Measurements from ENCODE around the gene KCNC3. TPM values are rescaled to one million over a fixed set of nuclear protein-coding genes. Genes with fewer than 3 reads are reported as not detected.

Gene KCNC3
- total and polyA plus RNA-seq, 2 of the 4 experiments (the other 2 are of a cell fraction), result 0.07 TPM; not detected in 1

GRCh38 chr19:50266041-50266440 lies 63.1 kb downstream of the KCNC3 start:
- Histone ChIP-seq H3K27me3 (ENCODE audit: control insufficient read depth, insufficient read depth, low read length) (no peaks in the 10 kb centered on the region), H2BK15ac (ENCODE audit: low read depth, low read length) (no peak overlapping the region), H2BK120ac (ENCODE audit: low read depth, low read length) (no peak overlapping the region), H4K5ac (ENCODE audit: low read depth, low read length) (no peak overlapping the region), H2BK20ac (ENCODE audit: low read depth, low read length) (no peak overlapping the region), H3K4me1 (ENCODE audit: control insufficient read depth, insufficient read depth, low read length) (no peaks in the 10 kb centered on the region), H3K23ac (ENCODE audit: low read depth, low read length) (no peak overlapping the region), H3K27ac (ENCODE audit: insufficient read depth, low read length) (no peak overlapping the region), H2BK5ac (ENCODE audit: low read depth, low read length, poor library complexity, severe bottlenecking) (no peak overlapping the region), H3K79me1 (ENCODE audit: low read depth in 1 of 2, low read length in 2 of 2) (no peaks in the 10 kb centered on the region), H3K18ac (ENCODE audit: low read depth, low read length) (no peak overlapping the region), H3K36me3 (ENCODE audit: control insufficient read depth, insufficient read depth, low read length) (no peaks in the 10 kb centered on the region), H3K9me1 (ENCODE audit: insufficient read depth, low read length) (no peaks in the 10 kb centered on the region), H3K9me3 (ENCODE audit: control insufficient read depth, insufficient read depth, low read length) (peaks cover 14% of the 10 kb centered on the region), H3K4me2 (ENCODE audit: low read depth, low read length) (no peak overlapping the region), H4K91ac (ENCODE audit: insufficient read depth, low read depth, low read length) (no peak overlapping the region), H3K14ac (replicated peaks; ENCODE audit: low read depth, low read length) (no peak overlapping the region), H3K9ac (ENCODE audit: low read depth, low read length) (no peak overlapping the region), H4K20me1 (ENCODE audit: insufficient read depth, low read length) (no peaks in the 10 kb centered on the region), H4K8ac (ENCODE audit: low read depth in 2 of 2, low read length in 2 of 2) (no peak overlapping the region), H2AK9ac (replicated peaks; ENCODE audit: low read depth, low read length, poor library complexity) (no peak overlapping the region), H3K56ac (ENCODE audit: extremely low read depth, insufficient read depth, low read length) (no peak overlapping the region), H2AFZ (replicated peaks; ENCODE audit: low read length, poor library complexity) (no peak overlapping the region), H3K4me3 (ENCODE audit: insufficient read depth, low read depth, low read length) (no peak overlapping the region), H3K4ac (ENCODE audit: low read depth, low read length) (no peak overlapping the region), H2AK5ac (ENCODE audit: low read depth, low read length) (no peak overlapping the region)
- POLR2A ChIA-PET (ENCODE audit: unreplicated experiment), result no interaction called here
- DNase-seq (no peak), ATAC-seq (ENCODE audit: low read depth) (no peak)
- dilution Hi-C loops (cut with HindIII; ENCODE audit: low sequenced_read_pairs, unreplicated experiment) (no loop called here), intact Hi-C loops (cut with micrococcal nuclease) (no loop called here), in situ Hi-C loops (cut with MboI; ENCODE audit: low sequenced_read_pairs) (no loop called here)
- BruUV-seq (replicated peaks), result no TSS peak
- CTCF ChIA-PET, result no interaction called here
- no CpG with 5 or more reads among the region's 8 CpGs for WGBS, 2 experiments (ENCODE audit: extremely low coverage in 2 of 2, insufficient read length in 1 of 2)
- TF ChIP-seq, protein P1, sequence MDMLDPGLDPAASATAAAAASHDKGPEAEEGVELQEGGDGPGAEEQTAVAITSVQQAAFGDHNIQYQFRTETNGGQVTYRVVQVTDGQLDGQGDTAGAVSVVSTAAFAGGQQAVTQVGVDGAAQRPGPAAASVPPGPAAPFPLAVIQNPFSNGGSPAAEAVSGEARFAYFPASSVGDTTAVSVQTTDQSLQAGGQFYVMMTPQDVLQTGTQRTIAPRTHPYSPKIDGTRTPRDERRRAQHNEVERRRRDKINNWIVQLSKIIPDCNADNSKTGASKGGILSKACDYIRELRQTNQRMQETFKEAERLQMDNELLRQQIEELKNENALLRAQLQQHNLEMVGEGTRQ (IDR thresholded peaks at IDR 0.05; ENCODE audit: low read depth, low read length), result no peak
- TF ChIP-seq RAD21 (IDR thresholded peaks at IDR 0.05; ENCODE audit: low read length) (no peak), RCOR1 (IDR thresholded peaks at IDR 0.05; ENCODE audit: insufficient replicate concordance, low read length) (no peak), RFX5 (IDR thresholded peaks at IDR 0.05; ENCODE audit: low read depth, low read length) (no peak), MAFK (IDR thresholded peaks at IDR 0.05; ENCODE audit: low read depth, low read length) (no peak), CHD1 (IDR thresholded peaks at IDR 0.05; ENCODE audit: low read depth, low read length) (no peak), FOS (IDR thresholded peaks at IDR 0.05; ENCODE audit: low read depth, low read length) (no peak), CEBPB (IDR thresholded peaks at IDR 0.05; ENCODE audit: low read depth, low read length) (no peak), MAZ (IDR thresholded peaks at IDR 0.05; ENCODE audit: borderline replicate concordance, low read depth, low read length) (no peak), MXI1 (IDR thresholded peaks at IDR 0.05; ENCODE audit: borderline replicate concordance, low read depth, low read length) (no peak), NFE2L2 (IDR thresholded peaks at IDR 0.05; ENCODE audit: low read depth, low read length) (no peak), POLR2A (IDR thresholded peaks at IDR 0.05; ENCODE audit: low read depth, low read length) (no peak), BHLHE40 (IDR thresholded peaks at IDR 0.05; ENCODE audit: low read depth, low read length) (no peak), SMC3 (IDR thresholded peaks at IDR 0.05; ENCODE audit: low read depth, low read length) (no peak)
- TF ChIP-seq, protein P2, sequence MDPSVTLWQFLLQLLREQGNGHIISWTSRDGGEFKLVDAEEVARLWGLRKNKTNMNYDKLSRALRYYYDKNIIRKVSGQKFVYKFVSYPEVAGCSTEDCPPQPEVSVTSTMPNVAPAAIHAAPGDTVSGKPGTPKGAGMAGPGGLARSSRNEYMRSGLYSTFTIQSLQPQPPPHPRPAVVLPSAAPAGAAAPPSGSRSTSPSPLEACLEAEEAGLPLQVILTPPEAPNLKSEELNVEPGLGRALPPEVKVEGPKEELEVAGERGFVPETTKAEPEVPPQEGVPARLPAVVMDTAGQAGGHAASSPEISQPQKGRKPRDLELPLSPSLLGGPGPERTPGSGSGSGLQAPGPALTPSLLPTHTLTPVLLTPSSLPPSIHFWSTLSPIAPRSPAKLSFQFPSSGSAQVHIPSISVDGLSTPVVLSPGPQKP (IDR thresholded peaks at IDR 0.05; ENCODE audit: borderline replicate concordance, low read depth, low read length), result no peak
- TF ChIP-seq, protein P3, sequence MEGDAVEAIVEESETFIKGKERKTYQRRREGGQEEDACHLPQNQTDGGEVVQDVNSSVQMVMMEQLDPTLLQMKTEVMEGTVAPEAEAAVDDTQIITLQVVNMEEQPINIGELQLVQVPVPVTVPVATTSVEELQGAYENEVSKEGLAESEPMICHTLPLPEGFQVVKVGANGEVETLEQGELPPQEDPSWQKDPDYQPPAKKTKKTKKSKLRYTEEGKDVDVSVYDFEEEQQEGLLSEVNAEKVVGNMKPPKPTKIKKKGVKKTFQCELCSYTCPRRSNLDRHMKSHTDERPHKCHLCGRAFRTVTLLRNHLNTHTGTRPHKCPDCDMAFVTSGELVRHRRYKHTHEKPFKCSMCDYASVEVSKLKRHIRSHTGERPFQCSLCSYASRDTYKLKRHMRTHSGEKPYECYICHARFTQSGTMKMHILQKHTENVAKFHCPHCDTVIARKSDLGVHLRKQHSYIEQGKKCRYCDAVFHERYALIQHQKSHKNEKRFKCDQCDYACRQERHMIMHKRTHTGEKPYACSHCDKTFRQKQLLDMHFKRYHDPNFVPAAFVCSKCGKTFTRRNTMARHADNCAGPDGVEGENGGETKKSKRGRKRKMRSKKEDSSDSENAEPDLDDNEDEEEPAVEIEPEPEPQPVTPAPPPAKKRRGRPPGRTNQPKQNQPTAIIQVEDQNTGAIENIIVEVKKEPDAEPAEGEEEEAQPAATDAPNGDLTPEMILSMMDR (conservative IDR thresholded peaks at IDR 0.05; ENCODE audit: low read depth, low read length), result no peak

All from IMR-90 (cell line).